ENCODE measurements around the gene CHEK2. TPM values are rescaled to one million over a fixed set of nuclear protein-coding genes. Genes with fewer than 3 reads are reported as not detected.

CHEK2 gene
- total and polyA plus RNA-seq, 2 experiments from 2014 or later = 86.0 to 121 TPM

DNA sequence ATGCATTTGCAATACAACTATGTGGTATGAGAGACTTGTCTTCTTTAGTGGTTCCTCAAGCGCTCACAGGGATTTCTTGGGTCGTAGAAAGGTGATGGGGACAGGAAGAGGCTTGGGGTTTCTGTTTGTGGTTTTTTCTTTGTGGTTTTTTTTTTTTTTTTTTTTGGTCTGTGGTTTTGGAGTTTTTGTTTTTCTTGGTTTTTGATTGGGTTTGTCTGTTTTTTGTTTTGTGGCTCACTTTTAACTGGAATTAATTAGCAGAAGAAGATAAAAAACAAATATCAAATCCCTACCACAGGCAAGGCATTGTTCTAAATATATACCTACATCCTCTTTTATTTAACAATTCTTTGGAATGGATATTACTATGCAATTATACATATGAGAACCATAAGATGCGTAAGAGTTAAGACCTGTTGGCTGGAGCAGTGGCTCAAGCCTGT is 67.5 kb downstream of the CHEK2 start:
- Mint-ChIP-seq H3K36me3 (ENCODE audit: low read depth) (no peaks in the 10 kb centered on the region), H3K9me3 (0 out of 3 replicates have a peak, but pooled peaks cover 2% of the 10 kb centered on the region), H3K4me3 (no peak overlapping the region), H3K4me1 (peaks cover 3% of the 10 kb centered on the region; the same call in 1 of the 3 replicates), H3K27ac (no peak overlapping the region), H3K27me3 (ENCODE audit: insufficient read depth, low read depth, poor library complexity) (peaks cover 15% of the 10 kb centered on the region)
- Histone ChIP-seq H3K4me2 (no peak overlapping the region), H3K4me1 (ENCODE audit: insufficient read depth) (peaks cover 3% of the 10 kb centered on the region; the same call in 1 of the 2 replicates), H2AFZ (no peak overlapping the region), H3K9me2 (ENCODE audit: insufficient read depth) (no peaks in the 10 kb centered on the region), H3K27me3 (ENCODE audit: insufficient read depth) (no peaks in the 10 kb centered on the region), H4K20me1 (replicated peaks; ENCODE audit: insufficient read depth) (no peaks in the 10 kb centered on the region), H3F3A (replicated peaks; ENCODE audit: low read depth) (no peaks in the 10 kb centered on the region), H3K4me3 (no peak overlapping the region), H3K36me3 (ENCODE audit: insufficient read depth) (no peaks in the 10 kb centered on the region), H3K79me2 (replicated peaks; ENCODE audit: insufficient read depth) (no peaks in the 10 kb centered on the region; the same call in 1 of the 2 replicates), H3K27ac (ENCODE audit: low read depth) (no peak overlapping the region)
- DNase-seq (ENCODE audit: low spot score) (no peak), ATAC-seq (no peak)
- TF ChIP-seq NANOG (IDR thresholded peaks at IDR 0.05; ENCODE audit: borderline replicate concordance) (no peak), POLR2AphosphoS5 (IDR thresholded peaks at IDR 0.05; ENCODE audit: low read depth) (no peak), ZNF114 (CRISPR knock-in tag; IDR thresholded peaks at IDR 0.05) (no peak), STAT1 (IDR thresholded peaks at IDR 0.05; ENCODE audit: unreplicated experiment) (no peak), EZH2 (IDR thresholded peaks at IDR 0.05; ENCODE audit: low read depth, unreplicated experiment) (no peak), EZH2phosphoT487 (IDR thresholded peaks at IDR 0.05; ENCODE audit: unreplicated experiment) (no peak), JUNB (IDR thresholded peaks at IDR 0.05; ENCODE audit: unreplicated experiment) (no peak), ZNF331 (CRISPR knock-in tag; IDR thresholded peaks at IDR 0.05; ENCODE audit: low read depth) (no peak), CREB1 (CRISPR knock-in tag; IDR thresholded peaks at IDR 0.05; ENCODE audit: low read depth) (no peak)
- TF ChIP-seq, protein P1, sequence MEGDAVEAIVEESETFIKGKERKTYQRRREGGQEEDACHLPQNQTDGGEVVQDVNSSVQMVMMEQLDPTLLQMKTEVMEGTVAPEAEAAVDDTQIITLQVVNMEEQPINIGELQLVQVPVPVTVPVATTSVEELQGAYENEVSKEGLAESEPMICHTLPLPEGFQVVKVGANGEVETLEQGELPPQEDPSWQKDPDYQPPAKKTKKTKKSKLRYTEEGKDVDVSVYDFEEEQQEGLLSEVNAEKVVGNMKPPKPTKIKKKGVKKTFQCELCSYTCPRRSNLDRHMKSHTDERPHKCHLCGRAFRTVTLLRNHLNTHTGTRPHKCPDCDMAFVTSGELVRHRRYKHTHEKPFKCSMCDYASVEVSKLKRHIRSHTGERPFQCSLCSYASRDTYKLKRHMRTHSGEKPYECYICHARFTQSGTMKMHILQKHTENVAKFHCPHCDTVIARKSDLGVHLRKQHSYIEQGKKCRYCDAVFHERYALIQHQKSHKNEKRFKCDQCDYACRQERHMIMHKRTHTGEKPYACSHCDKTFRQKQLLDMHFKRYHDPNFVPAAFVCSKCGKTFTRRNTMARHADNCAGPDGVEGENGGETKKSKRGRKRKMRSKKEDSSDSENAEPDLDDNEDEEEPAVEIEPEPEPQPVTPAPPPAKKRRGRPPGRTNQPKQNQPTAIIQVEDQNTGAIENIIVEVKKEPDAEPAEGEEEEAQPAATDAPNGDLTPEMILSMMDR (conservative IDR thresholded peaks at IDR 0.05; ENCODE audit: low read depth in 2 of 2) = no peak
- TF ChIP-seq, protein P2, sequence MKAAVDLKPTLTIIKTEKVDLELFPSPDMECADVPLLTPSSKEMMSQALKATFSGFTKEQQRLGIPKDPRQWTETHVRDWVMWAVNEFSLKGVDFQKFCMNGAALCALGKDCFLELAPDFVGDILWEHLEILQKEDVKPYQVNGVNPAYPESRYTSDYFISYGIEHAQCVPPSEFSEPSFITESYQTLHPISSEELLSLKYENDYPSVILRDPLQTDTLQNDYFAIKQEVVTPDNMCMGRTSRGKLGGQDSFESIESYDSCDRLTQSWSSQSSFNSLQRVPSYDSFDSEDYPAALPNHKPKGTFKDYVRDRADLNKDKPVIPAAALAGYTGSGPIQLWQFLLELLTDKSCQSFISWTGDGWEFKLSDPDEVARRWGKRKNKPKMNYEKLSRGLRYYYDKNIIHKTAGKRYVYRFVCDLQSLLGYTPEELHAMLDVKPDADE (IDR thresholded peaks at IDR 0.05) = no peak
- TF ChIP-seq, protein P3, sequence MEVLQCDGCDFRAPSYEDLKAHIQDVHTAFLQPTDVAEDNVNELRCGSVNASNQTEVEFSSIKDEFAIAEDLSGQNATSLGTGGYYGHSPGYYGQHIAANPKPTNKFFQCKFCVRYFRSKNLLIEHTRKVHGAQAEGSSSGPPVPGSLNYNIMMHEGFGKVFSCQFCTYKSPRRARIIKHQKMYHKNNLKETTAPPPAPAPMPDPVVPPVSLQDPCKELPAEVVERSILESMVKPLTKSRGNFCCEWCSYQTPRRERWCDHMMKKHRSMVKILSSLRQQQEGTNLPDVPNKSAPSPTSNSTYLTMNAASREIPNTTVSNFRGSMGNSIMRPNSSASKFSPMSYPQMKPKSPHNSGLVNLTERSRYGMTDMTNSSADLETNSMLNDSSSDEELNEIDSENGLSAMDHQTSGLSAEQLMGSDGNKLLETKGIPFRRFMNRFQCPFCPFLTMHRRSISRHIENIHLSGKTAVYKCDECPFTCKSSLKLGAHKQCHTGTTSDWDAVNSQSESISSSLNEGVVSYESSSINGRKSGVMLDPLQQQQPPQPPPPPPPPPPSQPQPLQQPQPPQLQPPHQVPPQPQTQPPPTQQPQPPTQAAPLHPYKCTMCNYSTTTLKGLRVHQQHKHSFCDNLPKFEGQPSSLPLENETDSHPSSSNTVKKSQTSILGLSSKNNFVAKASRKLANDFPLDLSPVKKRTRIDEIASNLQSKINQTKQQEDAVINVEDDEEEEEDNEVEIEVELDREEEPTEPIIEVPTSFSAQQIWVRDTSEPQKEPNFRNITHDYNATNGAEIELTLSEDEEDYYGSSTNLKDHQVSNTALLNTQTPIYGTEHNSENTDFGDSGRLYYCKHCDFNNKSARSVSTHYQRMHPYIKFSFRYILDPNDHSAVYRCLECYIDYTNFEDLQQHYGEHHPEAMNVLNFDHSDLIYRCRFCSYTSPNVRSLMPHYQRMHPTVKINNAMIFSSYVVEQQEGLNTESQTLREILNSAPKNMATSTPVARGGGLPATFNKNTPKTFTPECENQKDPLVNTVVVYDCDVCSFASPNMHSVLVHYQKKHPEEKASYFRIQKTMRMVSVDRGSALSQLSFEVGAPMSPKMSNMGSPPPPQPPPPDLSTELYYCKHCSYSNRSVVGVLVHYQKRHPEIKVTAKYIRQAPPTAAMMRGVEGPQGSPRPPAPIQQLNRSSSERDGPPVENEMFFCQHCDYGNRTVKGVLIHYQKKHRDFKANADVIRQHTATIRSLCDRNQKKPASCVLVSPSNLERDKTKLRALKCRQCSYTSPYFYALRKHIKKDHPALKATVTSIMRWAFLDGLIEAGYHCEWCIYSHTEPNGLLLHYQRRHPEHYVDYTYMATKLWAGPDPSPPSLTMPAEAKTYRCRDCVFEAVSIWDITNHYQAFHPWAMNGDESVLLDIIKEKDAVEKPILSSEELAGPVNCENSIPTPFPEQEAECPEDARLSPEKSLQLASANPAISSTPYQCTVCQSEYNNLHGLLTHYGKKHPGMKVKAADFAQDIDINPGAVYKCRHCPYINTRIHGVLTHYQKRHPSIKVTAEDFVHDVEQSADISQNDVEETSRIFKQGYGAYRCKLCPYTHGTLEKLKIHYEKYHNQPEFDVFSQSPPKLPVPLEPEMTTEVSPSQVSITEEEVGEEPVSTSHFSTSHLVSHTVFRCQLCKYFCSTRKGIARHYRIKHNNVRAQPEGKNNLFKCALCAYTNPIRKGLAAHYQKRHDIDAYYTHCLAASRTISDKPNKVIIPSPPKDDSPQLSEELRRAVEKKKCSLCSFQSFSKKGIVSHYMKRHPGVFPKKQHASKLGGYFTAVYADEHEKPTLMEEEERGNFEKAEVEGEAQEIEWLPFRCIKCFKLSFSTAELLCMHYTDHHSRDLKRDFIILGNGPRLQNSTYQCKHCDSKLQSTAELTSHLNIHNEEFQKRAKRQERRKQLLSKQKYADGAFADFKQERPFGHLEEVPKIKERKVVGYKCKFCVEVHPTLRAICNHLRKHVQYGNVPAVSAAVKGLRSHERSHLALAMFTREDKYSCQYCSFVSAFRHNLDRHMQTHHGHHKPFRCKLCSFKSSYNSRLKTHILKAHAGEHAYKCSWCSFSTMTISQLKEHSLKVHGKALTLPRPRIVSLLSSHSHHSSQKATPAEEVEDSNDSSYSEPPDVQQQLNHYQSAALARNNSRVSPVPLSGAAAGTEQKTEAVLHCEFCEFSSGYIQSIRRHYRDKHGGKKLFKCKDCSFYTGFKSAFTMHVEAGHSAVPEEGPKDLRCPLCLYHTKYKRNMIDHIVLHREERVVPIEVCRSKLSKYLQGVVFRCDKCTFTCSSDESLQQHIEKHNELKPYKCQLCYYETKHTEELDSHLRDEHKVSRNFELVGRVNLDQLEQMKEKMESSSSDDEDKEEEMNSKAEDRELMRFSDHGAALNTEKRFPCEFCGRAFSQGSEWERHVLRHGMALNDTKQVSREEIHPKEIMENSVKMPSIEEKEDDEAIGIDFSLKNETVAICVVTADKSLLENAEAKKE (CRISPR knock-in tag; IDR thresholded peaks at IDR 0.05) = no peak
- TF ChIP-seq, protein P4, sequence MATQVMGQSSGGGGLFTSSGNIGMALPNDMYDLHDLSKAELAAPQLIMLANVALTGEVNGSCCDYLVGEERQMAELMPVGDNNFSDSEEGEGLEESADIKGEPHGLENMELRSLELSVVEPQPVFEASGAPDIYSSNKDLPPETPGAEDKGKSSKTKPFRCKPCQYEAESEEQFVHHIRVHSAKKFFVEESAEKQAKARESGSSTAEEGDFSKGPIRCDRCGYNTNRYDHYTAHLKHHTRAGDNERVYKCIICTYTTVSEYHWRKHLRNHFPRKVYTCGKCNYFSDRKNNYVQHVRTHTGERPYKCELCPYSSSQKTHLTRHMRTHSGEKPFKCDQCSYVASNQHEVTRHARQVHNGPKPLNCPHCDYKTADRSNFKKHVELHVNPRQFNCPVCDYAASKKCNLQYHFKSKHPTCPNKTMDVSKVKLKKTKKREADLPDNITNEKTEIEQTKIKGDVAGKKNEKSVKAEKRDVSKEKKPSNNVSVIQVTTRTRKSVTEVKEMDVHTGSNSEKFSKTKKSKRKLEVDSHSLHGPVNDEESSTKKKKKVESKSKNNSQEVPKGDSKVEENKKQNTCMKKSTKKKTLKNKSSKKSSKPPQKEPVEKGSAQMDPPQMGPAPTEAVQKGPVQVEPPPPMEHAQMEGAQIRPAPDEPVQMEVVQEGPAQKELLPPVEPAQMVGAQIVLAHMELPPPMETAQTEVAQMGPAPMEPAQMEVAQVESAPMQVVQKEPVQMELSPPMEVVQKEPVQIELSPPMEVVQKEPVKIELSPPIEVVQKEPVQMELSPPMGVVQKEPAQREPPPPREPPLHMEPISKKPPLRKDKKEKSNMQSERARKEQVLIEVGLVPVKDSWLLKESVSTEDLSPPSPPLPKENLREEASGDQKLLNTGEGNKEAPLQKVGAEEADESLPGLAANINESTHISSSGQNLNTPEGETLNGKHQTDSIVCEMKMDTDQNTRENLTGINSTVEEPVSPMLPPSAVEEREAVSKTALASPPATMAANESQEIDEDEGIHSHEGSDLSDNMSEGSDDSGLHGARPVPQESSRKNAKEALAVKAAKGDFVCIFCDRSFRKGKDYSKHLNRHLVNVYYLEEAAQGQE (IDR thresholded peaks at IDR 0.05; ENCODE audit: unreplicated experiment) = no peak
